Retinal pigment epithelial cell (primary cell): ENCODE data around the gene ARHGEF25.
"Not testable (repeated sequence)": the region's sequence is repeated elsewhere in the genome, so short reads cannot be mapped to it uniquely, and the experiment has no call there.

Experiments used
- DNase-seq: peaks from one replicate; pipeline ENCODE4 v3.0.0-alpha.2; 2010; ENCODE audit warnings: low read depth
- H3K4me3 ChIP-seq: 2 replicates; pipeline ENCODE4 v1.5.1; 2011; ENCODE audit warnings: mild to moderate bottlenecking, low read length, control low read depth, moderate library complexity
- CTCF ChIP-seq: conservative IDR thresholded peaks from 2 replicates; pipeline ENCODE4 v1.5.1; 2011; ENCODE audit warnings: low read depth, low read length, control low read depth, inconsistent platforms

Gene ARHGEF25

DNA sequence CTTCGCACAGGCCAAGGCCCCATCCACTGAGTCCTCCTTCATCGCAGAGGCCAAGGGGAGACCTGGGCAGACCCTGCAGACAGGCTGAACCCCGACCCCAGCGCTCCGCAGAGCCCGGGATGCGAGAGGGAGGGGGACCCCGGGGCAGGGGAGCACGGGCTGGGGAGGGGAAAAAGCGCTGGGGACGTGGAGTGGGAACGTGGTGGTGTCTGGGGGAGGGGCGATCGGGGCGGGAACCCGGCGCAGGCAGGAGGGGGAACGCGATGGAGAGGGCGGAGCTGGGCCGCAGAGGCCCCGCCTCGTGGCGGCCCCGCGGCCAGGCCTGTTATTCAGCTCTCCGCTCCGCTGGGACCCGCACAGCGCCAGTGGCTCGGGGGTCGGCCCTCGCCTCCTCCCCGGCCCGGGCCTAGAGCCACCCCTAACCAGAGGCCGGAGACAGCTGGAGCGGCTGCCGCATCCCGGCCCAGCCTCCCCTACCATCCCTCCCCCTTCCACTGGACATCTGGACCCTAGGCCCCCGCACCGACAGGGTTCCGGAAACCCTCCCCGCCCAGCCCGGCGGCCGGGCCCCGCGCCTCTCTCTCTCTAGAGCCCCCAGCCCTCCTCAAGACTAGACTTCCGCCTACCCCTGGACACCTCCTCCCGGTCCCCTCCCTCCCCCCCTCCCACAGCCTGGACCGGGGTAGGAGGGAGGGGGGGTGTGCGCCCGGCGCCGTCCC lies at the start of gene ARHGEF25:
TSS of gene ARHGEF25 (plus strand) at position 328 of the 719 bp plus-strand sequence. CDS start 460 bp downstream, outside the sequence.
- no peak for TF ChIP-seq CTCF
- no peak for DNase-seq

GRCh38 chr12:57563358-57563757 lies 47.9 kb upstream of the ARHGEF25 start:
- no peak for DNase-seq
- no peak overlapping the region for H3K4me3 ChIP-seq

More for the DNA sequence above, at the start of gene ARHGEF25:
- peak within 1 kb of the TSS; percentile 62 for H3K4me3 ChIP-seq

DNA sequence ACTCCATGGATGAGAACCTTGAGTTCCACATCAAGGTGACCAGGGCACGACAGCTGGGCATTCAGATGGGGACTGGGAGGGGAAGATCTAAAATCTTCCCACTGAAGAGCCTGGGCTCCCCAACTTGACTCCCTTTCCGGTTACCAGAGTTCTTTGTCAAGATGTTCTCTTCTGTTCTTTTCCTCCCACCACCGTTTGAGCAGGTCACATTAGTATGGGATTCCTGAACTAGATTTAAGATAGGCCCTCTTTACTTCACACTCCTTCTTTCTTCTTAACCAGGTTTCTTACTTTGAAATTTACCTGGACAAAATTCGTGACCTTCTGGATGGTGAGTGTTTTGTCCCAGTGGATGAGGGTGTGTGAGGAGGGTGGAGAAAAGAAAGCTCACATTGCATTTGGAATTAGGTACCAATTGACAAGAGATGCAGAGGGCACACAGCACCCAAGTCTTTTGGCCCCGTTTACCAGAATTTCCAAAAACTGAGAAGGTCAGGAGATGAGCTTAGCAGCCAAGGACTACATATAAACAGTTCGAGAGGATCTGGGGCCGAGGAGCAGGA lies 47.0 kb upstream of the ARHGEF25 start:
- H3K4me3 ChIP-seq = no peak overlapping the region
- no peak for TF ChIP-seq CTCF
- DNase-seq = no peak

More at GRCh38 chr12:57563358-57563757, 47.9 kb upstream of the ARHGEF25 start:
- no peak for TF ChIP-seq CTCF

DNA sequence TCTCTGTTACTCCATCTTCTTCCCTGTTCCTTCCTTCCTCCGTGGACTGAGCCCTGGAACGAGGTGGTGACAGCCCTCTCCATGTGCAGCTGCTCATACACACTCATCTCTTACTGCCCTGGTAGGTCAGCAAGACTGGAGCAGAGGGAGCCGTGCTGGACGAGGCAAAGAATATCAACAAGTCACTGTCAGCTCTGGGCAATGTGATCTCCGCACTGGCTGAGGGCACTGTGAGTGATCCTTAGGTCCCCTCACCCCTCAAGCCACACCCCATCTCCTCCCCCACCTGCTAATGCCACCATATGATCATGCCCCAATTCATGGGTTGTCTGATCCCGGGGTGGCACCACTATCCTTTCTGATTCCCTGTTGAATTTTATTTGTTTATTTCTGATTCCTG lies 42.4 kb upstream of the ARHGEF25 start:
- no peak overlapping the region for H3K4me3 ChIP-seq
- no peak for DNase-seq
- no peak for TF ChIP-seq CTCF

DNA sequence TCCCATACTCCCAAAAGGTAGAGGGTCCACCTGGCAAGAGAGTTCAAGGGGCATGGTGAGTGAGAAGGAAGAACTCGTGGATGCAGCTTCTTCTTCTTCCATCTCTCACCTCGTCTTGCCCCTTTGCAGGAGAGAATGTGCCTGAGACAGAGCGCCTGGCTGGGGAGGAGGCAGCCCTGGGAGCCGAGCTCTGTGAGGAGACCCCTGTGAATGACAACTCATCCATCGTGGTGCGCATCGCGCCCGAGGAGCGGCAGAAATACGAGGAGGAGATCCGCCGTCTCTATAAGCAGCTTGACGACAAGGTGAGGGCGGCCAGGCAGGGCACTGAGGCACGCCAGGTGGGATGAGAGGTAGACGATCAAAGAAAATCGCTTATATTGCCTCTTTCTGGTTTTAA lies 41.4 kb upstream of the ARHGEF25 start:
- no peak overlapping the region for H3K4me3 ChIP-seq
- no peak for TF ChIP-seq CTCF
- DNase-seq = no peak

DNA sequence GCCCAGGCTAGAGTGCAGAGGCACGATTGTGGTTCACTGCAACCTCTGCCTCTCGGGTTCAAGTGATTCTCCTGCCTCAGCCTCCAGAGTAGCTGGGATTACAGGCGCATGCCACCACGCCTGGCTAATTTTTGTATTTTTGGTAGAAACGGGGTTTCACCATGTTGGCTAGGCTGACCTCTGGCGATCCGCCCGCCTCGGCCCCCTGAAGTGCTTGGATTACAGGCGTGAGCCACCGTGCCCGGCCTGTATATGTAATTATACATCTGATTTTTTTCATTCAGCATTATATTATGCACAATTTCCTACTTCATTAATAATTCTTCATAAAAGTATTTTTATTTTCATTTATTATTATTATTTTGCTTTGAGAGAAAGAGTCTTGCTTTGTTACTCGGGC lies 40.8 kb upstream of the ARHGEF25 start:
- H3K4me3 ChIP-seq, DNase-seq: not testable (repeated sequence)

DNA sequence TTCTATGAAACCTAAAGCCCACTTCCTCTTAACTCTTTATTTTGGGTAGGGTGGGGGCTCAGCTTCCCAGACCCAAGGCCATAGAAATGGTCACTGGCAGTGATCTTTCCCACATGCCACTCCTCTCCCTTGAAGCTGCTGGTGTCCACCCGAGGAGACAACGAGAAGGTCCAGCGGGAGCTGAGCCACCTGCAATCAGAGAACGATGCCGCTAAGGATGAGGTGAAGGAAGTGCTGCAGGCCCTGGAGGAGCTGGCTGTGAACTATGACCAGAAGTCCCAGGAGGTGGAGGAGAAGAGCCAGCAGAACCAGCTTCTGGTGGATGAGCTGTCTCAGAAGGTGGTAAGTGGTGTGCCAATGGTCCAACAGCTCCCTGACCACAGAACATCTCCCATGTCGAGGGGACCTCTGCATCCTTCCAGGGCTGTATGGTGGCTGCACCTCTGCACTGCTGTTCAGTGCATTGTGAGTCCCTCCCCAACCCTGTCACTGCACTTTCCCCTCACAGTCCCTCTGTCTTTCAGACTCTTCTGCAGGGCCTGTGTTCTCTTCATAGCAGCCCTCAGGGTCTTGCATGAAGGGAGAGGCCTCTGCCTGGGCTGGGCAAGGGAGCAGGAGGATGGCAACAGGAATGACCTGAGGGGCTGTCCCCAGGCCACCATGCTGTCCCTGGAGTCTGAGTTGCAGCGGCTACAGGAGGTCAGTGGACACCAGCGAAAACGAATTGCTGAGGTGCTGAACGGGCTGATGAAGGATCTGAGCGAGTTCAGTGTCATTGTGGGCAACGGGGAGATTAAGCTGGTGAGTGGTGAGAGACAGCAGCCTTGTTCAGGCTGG lies 39.1 kb upstream of the ARHGEF25 start:
- no peak for TF ChIP-seq CTCF
- no peak overlapping the region for H3K4me3 ChIP-seq

More for the DNA sequence above, 39.1 kb upstream of the ARHGEF25 start:
- DNase-seq = no peak
